ENCODE data around the gene CACNG4. TPM values are rescaled to one million over a fixed set of nuclear protein-coding genes. Genes with fewer than 3 reads are reported as not detected.

The CACNG4 gene
- total RNA-seq, 1 donor from 2014 or later = 5.8 TPM

GRCh38 chr17:66992911-66993442, 28.5 kb downstream of the CACNG4 start:
- Mint-ChIP-seq H3K4me3 (ENCODE audit: unreplicated experiment) (no peak overlapping the region), H3K36me3 (ENCODE audit: low read depth, unreplicated experiment) (peaks cover 8% of the 10 kb centered on the region), H3K27me3 (ENCODE audit: low read depth, unreplicated experiment) (peaks cover 37% of the 10 kb centered on the region), H3K4me1 (ENCODE audit: low read depth, unreplicated experiment) (no peaks in the 10 kb centered on the region), H3K27ac (ENCODE audit: unreplicated experiment) (no peak overlapping the region), H3K9me3 (ENCODE audit: unreplicated experiment) (peaks cover 4% of the 10 kb centered on the region)
- Histone ChIP-seq H3K4me1 (ENCODE audit: insufficient read depth, low read length) (no peaks in the 10 kb centered on the region), H3K79me2 (ENCODE audit: insufficient read depth, low read length) (no peaks in the 10 kb centered on the region), H3K9me3 (ENCODE audit: insufficient read depth, low read depth, low read length) (no peaks in the 10 kb centered on the region), H3K4me2 (ENCODE audit: low read length) (no peak overlapping the region), H3K36me3 (ENCODE audit: insufficient read depth, low read length) (no peaks in the 10 kb centered on the region), H3K9ac (ENCODE audit: low read length) (no peak overlapping the region), H3K4me3 (ENCODE audit: insufficient read depth, low read depth, low read length) (no peak overlapping the region), H2AFZ (ENCODE audit: low read depth, low read length) (no peak overlapping the region), H4K20me1 (ENCODE audit: insufficient read depth, low read length) (no peaks in the 10 kb centered on the region), H3K27me3 (ENCODE audit: insufficient read depth, low read length) (peaks cover 10% of the 10 kb centered on the region), H3K27ac (ENCODE audit: low read depth, low read length) (no peak overlapping the region)
- no peak for DNase-seq (ENCODE audit: low read depth)
- TF ChIP-seq EZH2 (IDR thresholded peaks at IDR 0.05; ENCODE audit: insufficient read depth, low read length) = no peak
- TF ChIP-seq CTCF (IDR thresholded peaks at IDR 0.05; ENCODE audit: insufficient read depth, low read depth, low read length) = no peak
- FAIRE-seq = no peak

- H4K20me1 ChIP-seq (ENCODE audit: insufficient read depth, low read length) = no peaks in the 10 kb centered on the region
- Mint-ChIP-seq H3K36me3 (ENCODE audit: low read depth, unreplicated experiment) (peaks cover 8% of the 10 kb centered on the region), H3K4me1 (ENCODE audit: low read depth, unreplicated experiment) (no peaks in the 10 kb centered on the region), H3K27me3 (ENCODE audit: low read depth, unreplicated experiment) (peaks cover 36% of the 10 kb centered on the region), H3K4me3 (ENCODE audit: unreplicated experiment) (no peak overlapping the region), H3K9me3 (ENCODE audit: unreplicated experiment) (peaks cover 4% of the 10 kb centered on the region), H3K27ac (ENCODE audit: unreplicated experiment) (no peak overlapping the region)
- H3K36me3 ChIP-seq (ENCODE audit: insufficient read depth, low read length) = no peaks in the 10 kb centered on the region
- no peak overlapping the region for H3K4me3 ChIP-seq (ENCODE audit: insufficient read depth, low read depth, low read length)
- H3K27me3 ChIP-seq (ENCODE audit: insufficient read depth, low read length) = peaks cover 6% of the 10 kb centered on the region
- DNase-seq (ENCODE audit: low read depth) (no peak), FAIRE-seq (no peak)
- no peaks in the 10 kb centered on the region for H3K9me3 ChIP-seq (ENCODE audit: insufficient read depth, low read depth, low read length)
- TF ChIP-seq EZH2 (IDR thresholded peaks at IDR 0.05; ENCODE audit: insufficient read depth, low read length) = no peak
- TF ChIP-seq CTCF (IDR thresholded peaks at IDR 0.05; ENCODE audit: insufficient read depth, low read depth, low read length) = no peak
- H3K79me2 ChIP-seq (ENCODE audit: insufficient read depth, low read length) = no peaks in the 10 kb centered on the region
- H2AFZ ChIP-seq (ENCODE audit: low read depth, low read length) = no peak overlapping the region
- H3K9ac ChIP-seq (ENCODE audit: low read length) = no peak overlapping the region
- no peak overlapping the region for H3K4me2 ChIP-seq (ENCODE audit: low read length)
- H3K4me1 ChIP-seq (ENCODE audit: insufficient read depth, low read length) = no peaks in the 10 kb centered on the region
- no peak overlapping the region for H3K27ac ChIP-seq (ENCODE audit: low read depth, low read length)
Measured at GRCh38 chr17:66994361-66994760, 29.9 kb downstream of the CACNG4 start.

GRCh38 chr17:66994930-66995535, 30.5 kb downstream of the CACNG4 start:
- no peak overlapping the region for H3K27ac Mint-ChIP-seq (ENCODE audit: unreplicated experiment)
- H3K9me3 ChIP-seq (ENCODE audit: insufficient read depth, low read depth, low read length) = no peaks in the 10 kb centered on the region
- no peaks in the 10 kb centered on the region for H3K36me3 ChIP-seq (ENCODE audit: insufficient read depth, low read length)
- peaks cover 5% of the 10 kb centered on the region for H3K9me3 Mint-ChIP-seq (ENCODE audit: unreplicated experiment)
- no peaks in the 10 kb centered on the region for H3K4me1 ChIP-seq (ENCODE audit: insufficient read depth, low read length)
- no peak for DNase-seq (ENCODE audit: low read depth)
- no peaks in the 10 kb centered on the region for H3K79me2 ChIP-seq (ENCODE audit: insufficient read depth, low read length)
- no peak overlapping the region for H3K4me3 ChIP-seq (ENCODE audit: insufficient read depth, low read depth, low read length)
- no peak overlapping the region for H3K4me2 ChIP-seq (ENCODE audit: low read length)
- H3K27me3 ChIP-seq (ENCODE audit: insufficient read depth, low read length) = no peaks in the 10 kb centered on the region
- H2AFZ ChIP-seq (ENCODE audit: low read depth, low read length) = no peak overlapping the region
- peaks cover 37% of the 10 kb centered on the region for H3K27me3 Mint-ChIP-seq (ENCODE audit: low read depth, unreplicated experiment)
- no peak for TF ChIP-seq CTCF (IDR thresholded peaks at IDR 0.05; ENCODE audit: insufficient read depth, low read depth, low read length)
- TF ChIP-seq EZH2 (IDR thresholded peaks at IDR 0.05; ENCODE audit: insufficient read depth, low read length) = no peak
- no peaks in the 10 kb centered on the region for H3K4me1 Mint-ChIP-seq (ENCODE audit: low read depth, unreplicated experiment)
- no peak for FAIRE-seq
- H3K27ac ChIP-seq (ENCODE audit: low read depth, low read length) = no peak overlapping the region
- H3K36me3 Mint-ChIP-seq (ENCODE audit: low read depth, unreplicated experiment) = peaks cover 8% of the 10 kb centered on the region
- H3K4me3 Mint-ChIP-seq (ENCODE audit: unreplicated experiment) = no peak overlapping the region
- H4K20me1 ChIP-seq (ENCODE audit: insufficient read depth, low read length) = no peaks in the 10 kb centered on the region
- no peak overlapping the region for H3K9ac ChIP-seq (ENCODE audit: low read length)
